Upper lobe of left lung (tissue), 6 donors: ENCODE data around the gene CDKL1. TPM values are rescaled to one million over a fixed set of nuclear protein-coding genes. Genes with fewer than 3 reads are reported as not detected.

Source experiments
- ATAC-seq, 2 donors: fragments of 200-7000 bp; cut with Tn5 transposase; one replicate each; pipeline ENCODE4 v1.9.1; 2022; ENCODE audit warnings: mild to moderate bottlenecking in 2 of 2, moderate library complexity in 2 of 2; ENCODE audit not compliant: low FRiP score in 2 of 2
- DNase-seq, 2 donors: peaks; one replicate each; pipeline ENCODE4 v3.0.0-alpha.2; 2019 to 2020
- H3K27ac ChIP-seq, 4 donors: fragments of 200-600 bp; sonication (generic); one replicate each; pipeline ENCODE4 v1.5.1; 2016 to 2019
- H3K27me3 ChIP-seq, 4 donors: fragments of 200-600 bp; sonication (generic); one replicate each; pipeline ENCODE4 v1.5.1; 2017 to 2019
- H3K36me3 ChIP-seq, 4 donors: fragments of 200-600 bp; sonication (generic); one replicate each; pipeline ENCODE4 v1.5.1; 2016 to 2019
- H3K4me1 ChIP-seq, 4 donors: fragments of 200-600 bp; sonication (generic); one replicate each; pipeline ENCODE4 v1.5.1; 2018 to 2019
- H3K4me3 ChIP-seq, 4 donors: fragments of 200-600 bp; sonication (generic); one replicate each; pipeline ENCODE4 v1.5.1; 2017 to 2019; ENCODE audit warnings: mild to moderate bottlenecking in 2 of 4, moderate library complexity in 1 of 4
- H3K9me3 ChIP-seq, 4 donors: fragments of 200-600 bp; sonication (generic); one replicate each; pipeline ENCODE4 v1.5.1; 2018 to 2019
- EP300 ChIP-seq, 4 donors: sonication (generic); formaldehyde crosslinking; IDR thresholded peaks; one replicate each; pipeline ENCODE4 v1.5.1; 2017; ENCODE audit warnings: antibody characterized with exemption in 4 of 4, control low read depth in 2 of 4
- POLR2A ChIP-seq, 4 donors: fragments of 450-650 bp; IDR thresholded peaks; one replicate each; pipeline ENCODE4 v1.5.1; 2016 to 2017; ENCODE audit warnings: antibody characterized with exemption in 4 of 4, mild to moderate bottlenecking in 2 of 4
- POLR2AphosphoS5 ChIP-seq, 2 donors: sonication (generic); formaldehyde crosslinking; IDR thresholded peaks; one replicate each; pipeline ENCODE4 v1.5.1; 2017; ENCODE audit warnings: antibody characterized with exemption in 2 of 2
- WGBS, 2 donors: methylation state at CpG; one replicate each; pipeline ENCODE4 v1.1.5; 2017 to 2018; 5-methylcytosine and 5-hydroxymethylcytosine counted together
- total RNA-seq, 6 donors: library from RNA; depleted of rRNA in 4 of 6; stranded (reverse); fragments of >200 nt in 4 of 6; gene quantifications; one replicate each; pipeline versions ENCODE4 v1.1.0 to v1.2.1, GENCODE V29; 2016 to 2021
- TF ChIP-seq, protein P1 (sequence below), 6 experiments: fragments of 450-650 bp in 4 of 6; fragments of 200-600 bp in 2 of 6; sonication (generic) in 2 of 6; IDR thresholded peaks; one replicate each; pipeline ENCODE4 v1.5.1; 2016 to 2019; ENCODE audit warnings: antibody characterized with exemption in 6 of 6
- donor health status: DM: no; HTN: no; CAD: no; lungs with moderate emphysema.
- donor health status: DM: no; HTN: yes; CAD: no; lungs with severe emphysema.

Gene CDKL1
- total RNA-seq, result 10 to 100 TPM; 24.6 to 44.7 (median 30.1) TPM

DNA sequence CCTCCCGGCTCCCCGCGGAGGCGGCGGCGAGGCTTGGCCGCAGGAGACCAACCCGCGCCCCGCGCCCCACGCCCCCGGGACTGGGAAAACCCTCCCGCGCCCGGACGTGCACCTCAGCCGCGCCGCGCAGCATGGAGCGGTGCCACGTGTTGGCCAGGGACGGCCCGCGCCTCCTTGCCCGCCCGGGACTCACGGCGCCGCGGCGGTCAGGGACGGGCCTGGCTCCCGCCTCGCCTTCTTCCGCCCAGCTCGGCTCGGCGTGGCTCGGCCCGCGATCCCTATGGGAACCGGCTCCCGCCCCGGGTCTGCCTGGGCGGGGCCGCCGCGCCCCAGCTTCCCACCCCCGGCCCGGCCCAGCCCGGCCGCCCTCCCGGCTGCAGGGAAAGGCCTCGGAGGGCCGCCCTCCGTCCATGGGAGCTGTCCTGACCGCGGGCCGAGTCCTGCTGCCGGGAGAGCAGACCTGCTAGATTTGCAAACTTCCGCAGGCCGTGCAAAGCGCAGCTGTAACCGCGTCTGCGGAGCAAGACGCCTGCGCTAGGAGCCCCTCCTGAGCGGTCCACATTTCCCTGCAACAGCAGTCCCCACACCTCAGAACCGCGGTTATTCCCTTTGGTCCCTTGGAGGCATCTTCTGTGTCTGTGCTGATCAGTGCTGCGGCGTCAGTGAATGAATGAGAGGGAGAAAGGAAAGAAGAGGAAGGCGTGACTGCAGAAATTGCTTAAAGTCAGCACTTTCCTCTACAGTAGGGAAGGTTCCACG is at the start of gene CDKL1:
CDKL1 (minus strand) TSS at position 251 of the 759 bp plus-strand sequence. CDS start 1,013 bp downstream, outside the sequence.
- ATAC-seq (peak; percentile 89 to 93), DNase-seq (peak; percentile 73 to 94)
- Histone ChIP-seq H3K4me1 (peaks cover 15 to 16% (median 16%) of the 10 kb centered on the region in 4 donors), H3K36me3 (no peaks in the 10 kb centered on the region), H3K9me3 (no peaks in the 10 kb centered on the region), H3K27me3 (no peaks in the 10 kb centered on the region), H3K4me3 (peak within 1 kb of the TSS; percentile 66 to 88 (median 70)), H3K27ac (peak within 1 kb of the TSS; percentile 64 to 90 (median 83))
- TF ChIP-seq EP300 (IDR thresholded peaks at IDR 0.05) (no peak), POLR2AphosphoS5 (IDR thresholded peaks at IDR 0.05) (peak in 1 of 2 donors; percentile 44), POLR2A (IDR thresholded peaks at IDR 0.05) (peak in 2 of 4 donors; percentile 40 to 55)
- TF ChIP-seq, protein P1, sequence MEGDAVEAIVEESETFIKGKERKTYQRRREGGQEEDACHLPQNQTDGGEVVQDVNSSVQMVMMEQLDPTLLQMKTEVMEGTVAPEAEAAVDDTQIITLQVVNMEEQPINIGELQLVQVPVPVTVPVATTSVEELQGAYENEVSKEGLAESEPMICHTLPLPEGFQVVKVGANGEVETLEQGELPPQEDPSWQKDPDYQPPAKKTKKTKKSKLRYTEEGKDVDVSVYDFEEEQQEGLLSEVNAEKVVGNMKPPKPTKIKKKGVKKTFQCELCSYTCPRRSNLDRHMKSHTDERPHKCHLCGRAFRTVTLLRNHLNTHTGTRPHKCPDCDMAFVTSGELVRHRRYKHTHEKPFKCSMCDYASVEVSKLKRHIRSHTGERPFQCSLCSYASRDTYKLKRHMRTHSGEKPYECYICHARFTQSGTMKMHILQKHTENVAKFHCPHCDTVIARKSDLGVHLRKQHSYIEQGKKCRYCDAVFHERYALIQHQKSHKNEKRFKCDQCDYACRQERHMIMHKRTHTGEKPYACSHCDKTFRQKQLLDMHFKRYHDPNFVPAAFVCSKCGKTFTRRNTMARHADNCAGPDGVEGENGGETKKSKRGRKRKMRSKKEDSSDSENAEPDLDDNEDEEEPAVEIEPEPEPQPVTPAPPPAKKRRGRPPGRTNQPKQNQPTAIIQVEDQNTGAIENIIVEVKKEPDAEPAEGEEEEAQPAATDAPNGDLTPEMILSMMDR (IDR thresholded peaks at IDR 0.05), result no peak
- WGBS, 2 donors, result 2 to 3% methylated on average over 28 to 46 of the region's 77 CpGs

DNA sequence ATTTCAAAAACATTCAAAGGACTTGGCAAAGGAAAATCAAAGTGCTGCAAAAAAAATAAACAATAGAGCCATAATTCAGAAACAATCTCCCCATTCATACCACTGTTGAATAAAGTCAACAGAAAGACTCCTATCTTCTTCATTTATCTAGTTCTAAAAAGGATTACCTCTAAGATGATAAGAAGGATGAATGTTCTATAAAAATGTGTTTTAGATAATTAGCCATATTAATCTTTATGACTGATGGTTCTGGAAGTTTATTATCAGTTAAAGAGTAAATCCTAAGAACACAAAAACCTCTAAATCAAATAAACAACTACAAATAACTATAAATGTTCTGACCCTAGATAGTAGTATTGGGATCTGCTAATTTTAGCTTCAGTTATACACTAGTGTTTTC is 37.8 kb upstream of the CDKL1 start:
- Histone ChIP-seq H3K36me3 (peaks cover 9 to 57% (median 21%) of the 10 kb centered on the region in 4 donors), H3K4me1 (no peaks in the 10 kb centered on the region), H3K4me3 (no peak overlapping the region), H3K27me3 (no peaks in the 10 kb centered on the region), H3K9me3 (no peaks in the 10 kb centered on the region), H3K27ac (no peak overlapping the region)
- DNase-seq (no peak), ATAC-seq (no peak)
- TF ChIP-seq, protein P1 (IDR thresholded peaks at IDR 0.05), result no peak
- TF ChIP-seq EP300 (IDR thresholded peaks at IDR 0.05) (no peak), POLR2AphosphoS5 (IDR thresholded peaks at IDR 0.05) (no peak), POLR2A (IDR thresholded peaks at IDR 0.05) (no peak)

DNA sequence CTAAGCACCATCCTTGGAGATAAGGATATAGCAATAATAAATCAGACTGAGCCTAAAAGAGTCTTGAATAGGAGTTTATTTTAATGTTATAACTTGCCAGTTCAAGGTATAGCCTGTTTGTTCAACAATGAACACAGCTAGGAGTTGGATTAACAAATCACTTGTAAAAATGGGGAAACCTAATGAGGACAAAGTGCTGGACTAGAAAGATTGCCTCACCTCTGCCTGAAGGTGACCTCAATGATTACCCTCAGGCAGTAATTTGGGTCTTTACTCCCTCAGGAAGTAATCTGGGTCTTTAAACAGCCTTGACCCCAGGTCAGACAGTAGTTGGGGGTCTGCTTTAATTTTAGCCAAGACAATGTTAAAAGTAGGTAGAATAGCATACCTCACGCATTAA is 35.5 kb upstream of the CDKL1 start:
- Histone ChIP-seq H3K9me3 (no peaks in the 10 kb centered on the region), H3K27ac (no peak overlapping the region), H3K4me1 (no peaks in the 10 kb centered on the region), H3K4me3 (no peak overlapping the region), H3K36me3 (peaks cover 2 to 51% (median 14%) of the 10 kb centered on the region in 4 donors), H3K27me3 (no peaks in the 10 kb centered on the region)
- whole genome bisulfite sequencing, 2 donors, result 89 to 100% methylated on average over 1 of the region's 1 CpG
- DNase-seq, result no peak
- no peak for ATAC-seq
- TF ChIP-seq, protein P1 (IDR thresholded peaks at IDR 0.05), result no peak
- no peak for TF ChIP-seq POLR2AphosphoS5 (IDR thresholded peaks at IDR 0.05)
- no peak for TF ChIP-seq POLR2A (IDR thresholded peaks at IDR 0.05)
- TF ChIP-seq EP300 (IDR thresholded peaks at IDR 0.05), result no peak

DNA sequence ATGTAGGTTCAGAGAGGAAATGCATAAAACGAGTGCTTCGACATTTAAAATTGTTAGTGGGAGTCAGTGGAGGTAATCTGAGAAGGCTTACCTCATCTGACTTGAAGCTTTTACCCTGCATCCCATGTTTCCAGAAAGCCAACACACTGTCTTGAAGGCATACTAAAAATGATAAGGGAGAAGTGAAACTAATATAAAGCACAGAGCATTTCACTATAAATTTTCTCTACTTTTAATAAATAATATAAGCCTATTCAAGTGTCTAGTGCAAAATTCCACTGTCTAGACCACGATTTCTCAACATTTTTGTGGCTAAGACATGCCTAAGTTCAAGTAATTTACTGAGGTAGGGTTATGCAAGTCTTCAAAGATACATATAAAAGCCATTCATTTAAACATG is 29.1 kb upstream of the CDKL1 start:
- Histone ChIP-seq H3K4me1 (peaks cover 0 to 8% (median 0%) of the 10 kb centered on the region in 4 donors), H3K4me3 (no peak overlapping the region), H3K27me3 (no peaks in the 10 kb centered on the region), H3K27ac (no peak overlapping the region), H3K9me3 (no peaks in the 10 kb centered on the region), H3K36me3 (peaks cover 0 to 56% (median 14%) of the 10 kb centered on the region in 4 donors)
- ATAC-seq (no peak), DNase-seq (no peak)
- TF ChIP-seq EP300 (IDR thresholded peaks at IDR 0.05), result no peak
- TF ChIP-seq POLR2AphosphoS5 (IDR thresholded peaks at IDR 0.05), result no peak
- TF ChIP-seq POLR2A (IDR thresholded peaks at IDR 0.05), result no peak
- TF ChIP-seq, protein P1 (IDR thresholded peaks at IDR 0.05), result no peak
- 55 to 74% methylated on average over 3 of the region's 3 CpGs for WGBS, 2 donors
